ENCODE results near the gene FABP1. TPM values are rescaled to one million over a fixed set of nuclear protein-coding genes. Genes with fewer than 3 reads are reported as not detected.

Gene FABP1
- polyA plus RNA-seq, 1 of the 3 experiments (the other 2 are of a cell fraction), result not detected

GRCh38 chr2:88131201-88131998 lies 3.5 kb upstream of the FABP1 start:
- Histone ChIP-seq H3F3A (replicated peaks; ENCODE audit: insufficient read depth) (no peaks in the 10 kb centered on the region), H3K36me3 (replicated peaks in 1 of 2; ENCODE audit: control insufficient read depth in 1 of 2, insufficient read depth in 2 of 2, low read length in 1 of 2) (no peaks in the 10 kb centered on the region), H3K9me3 (no peaks in the 10 kb centered on the region), H3K9me2 (no peaks in the 10 kb centered on the region), H3K4me3 (ENCODE audit: low read depth in 2 of 2, low read length in 1 of 2) (no peak overlapping the region), H3K4me2 (no peak overlapping the region), H4K20me1 (ENCODE audit: insufficient read depth) (no peaks in the 10 kb centered on the region), H3K27ac (ENCODE audit: low read depth in 2 of 2, low read length in 1 of 2) (no peak overlapping the region), H3K79me2 (ENCODE audit: insufficient read depth) (no peaks in the 10 kb centered on the region), H3K9ac (no peak overlapping the region), H2AFZ (ENCODE audit: low read depth) (no peak overlapping the region), H3K4me1 (ENCODE audit: control insufficient read depth in 1 of 2, insufficient read depth in 2 of 2, low read depth in 1 of 2, low read length in 1 of 2) (no peaks in the 10 kb centered on the region), H3K27me3 (ENCODE audit: insufficient read depth) (no peaks in the 10 kb centered on the region)
- WGBS (ENCODE audit: low lambda C conversion rate), result 59% methylated on average over 9 of the region's 9 CpGs
- no peak for DNase-seq
- ChIA-PET POLR2A (no interaction called here), CTCF (interaction anchor here (1.3 to 1.9 kb wide), 3 partner anchors 28 to 324 kb away, joined by 3 to 8 read pairs (median 3); no protein-coding TSS in a partner anchor)
- TF ChIP-seq RCOR1 (IDR thresholded peaks at IDR 0.05; ENCODE audit: low read length) (no peak), NRF1 (IDR thresholded peaks at IDR 0.05; ENCODE audit: low read depth, low read length) (no peak), GABPA (IDR thresholded peaks at IDR 0.05; ENCODE audit: low read depth) (no peak), FOSL2 (IDR thresholded peaks at IDR 0.05; ENCODE audit: borderline replicate concordance, low read depth) (no peak), TCF12 (IDR thresholded peaks at IDR 0.05) (no peak), FOXJ3 (CRISPR knock-in tag; IDR thresholded peaks at IDR 0.05) (no peak), IRF3 (IDR thresholded peaks at IDR 0.05; ENCODE audit: low read depth, low read length) (no peak), POLR2AphosphoS5 (IDR thresholded peaks at IDR 0.05; ENCODE audit: low read depth, low read length) (no peak), MAX (IDR thresholded peaks at IDR 0.05; ENCODE audit: low read depth) (no peak), MXI1 (IDR thresholded peaks at IDR 0.05; ENCODE audit: low read depth, low read length) (no peak), SIN3A (IDR thresholded peaks at IDR 0.05; ENCODE audit: borderline replicate concordance, low read depth, low read length) (no peak), ZBTB33 (IDR thresholded peaks at IDR 0.05; ENCODE audit: borderline replicate concordance, low read depth) (no peak), GATA2 (CRISPR knock-in tag; IDR thresholded peaks at IDR 0.05) (no peak), YY1 (IDR thresholded peaks at IDR 0.05; ENCODE audit: low read depth) (no peak), CHD2 (IDR thresholded peaks at IDR 0.05; ENCODE audit: low read length, partially characterized antibody) (no peak), EZH2phosphoT487 (IDR thresholded peaks at IDR 0.05; ENCODE audit: borderline replicate concordance, low read depth) (no peak)
- TF ChIP-seq, protein P1, sequence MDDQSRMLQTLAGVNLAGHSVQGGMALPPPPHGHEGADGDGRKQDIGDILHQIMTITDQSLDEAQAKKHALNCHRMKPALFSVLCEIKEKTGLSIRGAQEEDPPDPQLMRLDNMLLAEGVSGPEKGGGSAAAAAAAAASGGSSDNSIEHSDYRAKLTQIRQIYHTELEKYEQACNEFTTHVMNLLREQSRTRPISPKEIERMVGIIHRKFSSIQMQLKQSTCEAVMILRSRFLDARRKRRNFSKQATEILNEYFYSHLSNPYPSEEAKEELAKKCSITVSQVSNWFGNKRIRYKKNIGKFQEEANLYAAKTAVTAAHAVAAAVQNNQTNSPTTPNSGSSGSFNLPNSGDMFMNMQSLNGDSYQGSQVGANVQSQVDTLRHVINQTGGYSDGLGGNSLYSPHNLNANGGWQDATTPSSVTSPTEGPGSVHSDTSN (IDR thresholded peaks at IDR 0.05), result no peak

All from SK-N-SH (cell line).